HEK293 (cell line): ENCODE data around the gene ACAA1.

Experiments used
- CTCF ChIP-seq: fragments of 450-650 bp; formaldehyde crosslinking; IDR thresholded peaks from 2 replicates; pipeline ENCODE4 v1.5.1; 2016; ENCODE audit warnings: missing biosample characterization, missing genetic modification characterization
- GLI4 ChIP-seq: fragments of 450-650 bp; formaldehyde crosslinking; IDR thresholded peaks from 2 replicates; pipeline ENCODE4 v1.5.1; 2016; ENCODE audit warnings: missing biosample characterization, missing genetic modification characterization
- HOXD13 ChIP-seq: sonication (generic); formaldehyde crosslinking; IDR thresholded peaks from 2 replicates; pipeline ENCODE4 v1.8.0; 2022; ENCODE audit warnings: missing genetic modification reagents, borderline replicate concordance
- MYNN ChIP-seq: fragments of 450-650 bp; formaldehyde crosslinking; IDR thresholded peaks from 2 replicates; pipeline ENCODE4 v1.5.1; 2016; ENCODE audit warnings: missing biosample characterization, missing genetic modification characterization, borderline replicate concordance
- ZBTB7A ChIP-seq: fragments of 450-650 bp; formaldehyde crosslinking; IDR thresholded peaks from 2 replicates; pipeline ENCODE4 v1.5.1; 2016; ENCODE audit warnings: low read depth, missing biosample characterization, missing genetic modification characterization
- ZNF362 ChIP-seq: fragments of 450-650 bp; formaldehyde crosslinking; IDR thresholded peaks from 2 replicates; pipeline ENCODE4 v1.5.1; 2016; ENCODE audit warnings: missing biosample characterization, missing genetic modification characterization
- ZNF530 ChIP-seq: fragments of 450-650 bp; formaldehyde crosslinking; IDR thresholded peaks from 2 replicates; pipeline ENCODE4 v1.5.1; 2016; ENCODE audit warnings: low read depth, missing biosample characterization, missing genetic modification characterization
- ZNF555 ChIP-seq: fragments of 450-650 bp; formaldehyde crosslinking; conservative IDR thresholded peaks from 2 replicates; pipeline ENCODE4 v1.5.1; 2017; ENCODE audit warnings: missing biosample characterization, mild to moderate bottlenecking, missing genetic modification characterization, inconsistent platforms
- ZNF558 ChIP-seq: fragments of 450-650 bp; formaldehyde crosslinking; IDR thresholded peaks from 2 replicates; pipeline ENCODE4 v1.5.1; 2016; ENCODE audit warnings: missing biosample characterization, missing genetic modification characterization
- ZNF670 ChIP-seq: fragments of 450-650 bp; formaldehyde crosslinking; IDR thresholded peaks from 2 replicates; pipeline ENCODE4 v1.5.1; 2016; ENCODE audit warnings: missing biosample characterization, missing genetic modification characterization, low read depth
- ZNF677 ChIP-seq: fragments of 450-650 bp; IDR thresholded peaks from 2 replicates; pipeline ENCODE4 v1.5.0; 2018; ENCODE audit warnings: missing biosample characterization, mild to moderate bottlenecking, missing genetic modification characterization, moderate library complexity
- ZNF707 ChIP-seq: fragments of 450-650 bp; formaldehyde crosslinking; IDR thresholded peaks from 2 replicates; pipeline ENCODE4 v1.5.1; 2016; ENCODE audit warnings: missing biosample characterization, missing genetic modification characterization

GRCh38 chr3:38121451-38121831, 15.5 kb downstream of the ACAA1 start:
- TF ChIP-seq ZNF558 (tag by site-specific recombination) = no peak
- no peak for TF ChIP-seq ZNF707
- TF ChIP-seq ZBTB7A (tag by site-specific recombination) = no peak
- TF ChIP-seq GLI4 (tag by site-specific recombination) = no peak
- TF ChIP-seq CTCF = no peak
- TF ChIP-seq MYNN (tag by site-specific recombination) = no peak
- TF ChIP-seq HOXD13 (CRISPR knock-in tag) = no peak
- no peak for TF ChIP-seq ZNF555 (tag by site-specific recombination)
- no peak for TF ChIP-seq ZNF677
- TF ChIP-seq ZNF530 = no peak
- TF ChIP-seq ZNF362 (tag by site-specific recombination) = no peak
- TF ChIP-seq ZNF670 (tag by site-specific recombination) = no peak
